GM23338 (cell line): Measurements from ENCODE around the gene CYP4F3. TPM values are rescaled to one million over a fixed set of nuclear protein-coding genes. Genes with fewer than 3 reads are reported as not detected.

Experiments used
- ATAC-seq: fragments of 200-7000 bp; cut with Tn5 transposase; 3 replicates; pipeline ENCODE4 v1.9.1; 2020
- DNase-seq: peaks from one replicate; pipeline ENCODE4 v3.0.0-alpha.2; 2015; ENCODE audit warnings: low spot score
- H2AFZ ChIP-seq: fragments of 200-600 bp; sonication (generic); 2 replicates; pipeline ENCODE4 v1.8.0; 2016; ENCODE audit warnings: antibody characterized with exemption, mild to moderate bottlenecking, moderate library complexity
- H3F3A ChIP-seq: fragments of 200-600 bp; sonication (generic); replicated peaks from 2 replicates; pipeline ENCODE4 v1.8.0; 2017; ENCODE audit warnings: antibody characterized with exemption, mixed run types, low read depth
- H3K27ac ChIP-seq: fragments of 200-600 bp; sonication (generic); 2 replicates; pipeline ENCODE4 v1.6.1; 2016; ENCODE audit warnings: low read depth
- H3K27me3 ChIP-seq: fragments of 200-600 bp; sonication (generic); 2 replicates; pipeline ENCODE4 v1.8.0; 2016; ENCODE audit warnings: mild to moderate bottlenecking, mixed run types, moderate library complexity; ENCODE audit not compliant: insufficient read depth
- H3K36me3 ChIP-seq: fragments of 200-600 bp; sonication (generic); 2 replicates; pipeline ENCODE4 v1.8.0; 2016; ENCODE audit warnings: mild to moderate bottlenecking; ENCODE audit not compliant: insufficient read depth
- H3K4me1 ChIP-seq: fragments of 200-600 bp; sonication (generic); 2 replicates; pipeline ENCODE4 v1.8.0; 2016; ENCODE audit warnings: mild to moderate bottlenecking, moderate library complexity; ENCODE audit not compliant: insufficient read depth
- H3K4me2 ChIP-seq: fragments of 200-600 bp; sonication (generic); 2 replicates; pipeline ENCODE4 v1.7.1; 2017; ENCODE audit warnings: mixed run types
- H3K4me3 ChIP-seq: fragments of 200-600 bp; sonication (generic); 2 replicates; pipeline ENCODE4 v1.6.1; 2016; ENCODE audit warnings: mixed run types
- H3K79me2 ChIP-seq: fragments of 200-600 bp; sonication (generic); replicated peaks from 2 replicates; pipeline ENCODE4 v1.8.0; 2017; ENCODE audit warnings: mild to moderate bottlenecking; ENCODE audit not compliant: insufficient read depth
- H3K9me2 ChIP-seq: fragments of 200-600 bp; sonication (generic); 2 replicates; pipeline ENCODE4 v1.8.0; 2017; ENCODE audit not compliant: insufficient read depth
- H4K20me1 ChIP-seq: fragments of 200-600 bp; sonication (generic); replicated peaks from 2 replicates; pipeline ENCODE4 v1.8.0; 2017; ENCODE audit warnings: mild to moderate bottlenecking; ENCODE audit not compliant: insufficient read depth
- H3K27ac Mint-ChIP-seq: 2 replicates; pipeline ENCODE4 v1.8.0; 2020; ENCODE audit warnings: inconsistent platforms, mild to moderate bottlenecking, moderate library complexity, mixed read lengths
- H3K27me3 Mint-ChIP-seq: 3 replicates; pipeline ENCODE4 v1.8.0; 2022; ENCODE audit warnings: low read depth, mild to moderate bottlenecking, moderate library complexity, mixed read lengths, inconsistent platforms; ENCODE audit not compliant: insufficient read depth, poor library complexity
- H3K36me3 Mint-ChIP-seq: 3 replicates; pipeline ENCODE4 v1.8.0; 2021; ENCODE audit warnings: low read depth, mild to moderate bottlenecking, inconsistent platforms, moderate library complexity, mixed read lengths
- H3K4me1 Mint-ChIP-seq: 3 replicates; pipeline ENCODE4 v1.8.0; 2020; ENCODE audit warnings: mild to moderate bottlenecking, inconsistent platforms, mixed read lengths
- H3K4me3 Mint-ChIP-seq: 3 replicates; pipeline ENCODE4 v1.8.0; 2021; ENCODE audit warnings: moderate library complexity, mild to moderate bottlenecking, inconsistent platforms, mixed read lengths
- H3K9me3 Mint-ChIP-seq: 3 replicates; pipeline ENCODE4 v1.8.0; 2020; ENCODE audit warnings: moderate library complexity, mild to moderate bottlenecking, inconsistent platforms, mixed read lengths
- CREB1 ChIP-seq: fragments of 250-450 bp; sonication (Bioruptor Pico); IDR thresholded peaks from 2 replicates; pipeline ENCODE4 v1.5.0; 2020; ENCODE audit warnings: low read depth, mild to moderate bottlenecking, moderate library complexity
- EZH2 ChIP-seq: fragments of 200-600 bp; sonication (generic); IDR thresholded peaks from one replicate; pipeline ENCODE4 v1.8.0; 2017; ENCODE audit warnings: antibody characterized with exemption, mild to moderate bottlenecking, low read depth; ENCODE audit not compliant: unreplicated experiment
- EZH2phosphoT487 ChIP-seq: fragments of 200-600 bp; sonication (generic); IDR thresholded peaks from one replicate; pipeline ENCODE4 v1.8.1; 2018; ENCODE audit warnings: antibody characterized with exemption; ENCODE audit not compliant: unreplicated experiment
- JUNB ChIP-seq: IDR thresholded peaks from one replicate; pipeline ENCODE4 v1.6.1; 2016; ENCODE audit warnings: antibody characterized with exemption; ENCODE audit not compliant: unreplicated experiment
- NANOG ChIP-seq: IDR thresholded peaks from 2 replicates; pipeline ENCODE4 v1.6.1; 2016; ENCODE audit warnings: antibody characterized with exemption, borderline replicate concordance
- POLR2AphosphoS5 ChIP-seq: IDR thresholded peaks from 2 replicates; pipeline ENCODE4 v1.6.1; 2016; ENCODE audit warnings: antibody characterized with exemption, low read depth
- STAT1 ChIP-seq: IDR thresholded peaks from one replicate; pipeline ENCODE4 v1.6.1; 2016; ENCODE audit warnings: antibody characterized with exemption; ENCODE audit not compliant: unreplicated experiment
- ZNF114 ChIP-seq: fragments of 250-450 bp; sonication (Bioruptor Pico); IDR thresholded peaks from 2 replicates; pipeline ENCODE4 v1.5.0; 2020; ENCODE audit warnings: mild to moderate bottlenecking, moderate library complexity
- ZNF331 ChIP-seq: fragments of 250-450 bp; sonication (Bioruptor Pico); IDR thresholded peaks from 2 replicates; pipeline ENCODE4 v1.5.0; 2020; ENCODE audit warnings: low read depth, mild to moderate bottlenecking, moderate library complexity
- polyA plus RNA-seq: library from polyadenylated mRNA; unstranded; fragments of >200 nt; fragmentation: Nextera tagmentation; extraction: Ambion mirVana; gene quantifications from 2 replicates; pipeline ENCODE4 v1.2.1, GENCODE V29; 2016
- total RNA-seq: library from RNA; depleted of rRNA; stranded (reverse); fragments of >200 nt; shearing (Covaris generic); gene quantifications from 2 replicates; pipeline ENCODE4 v1.2.3, GENCODE V29; 2014
- TF ChIP-seq, protein P1 (sequence below): fragments of 250-450 bp; sonication (Bioruptor Pico); IDR thresholded peaks from 2 replicates; pipeline ENCODE4 v1.5.0; 2020; ENCODE audit warnings: mild to moderate bottlenecking, moderate library complexity
- TF ChIP-seq, protein P2 (sequence below), 2 experiments: fragments of 200-600 bp in 1 of 2; sonication (generic) in 1 of 2; conservative IDR thresholded peaks; 2 replicates each; pipeline versions ENCODE4 v1.5.1 to v1.6.1; 2016 to 2017; ENCODE audit warnings: antibody characterized with exemption in 2 of 2, low read depth in 2 of 2, mild to moderate bottlenecking in 2 of 2, moderate library complexity in 1 of 2
- TF ChIP-seq, protein P3 (sequence below): IDR thresholded peaks from 2 replicates; pipeline ENCODE4 v1.6.1; 2016; ENCODE audit warnings: antibody characterized with exemption
- TF ChIP-seq, protein P4 (sequence below): IDR thresholded peaks from one replicate; pipeline ENCODE4 v1.6.1; 2018; ENCODE audit warnings: antibody characterized with exemption; ENCODE audit not compliant: unreplicated experiment

Gene CYP4F3
- total and polyA plus RNA-seq, 2 experiments from 2014 or later = not detected

DNA sequence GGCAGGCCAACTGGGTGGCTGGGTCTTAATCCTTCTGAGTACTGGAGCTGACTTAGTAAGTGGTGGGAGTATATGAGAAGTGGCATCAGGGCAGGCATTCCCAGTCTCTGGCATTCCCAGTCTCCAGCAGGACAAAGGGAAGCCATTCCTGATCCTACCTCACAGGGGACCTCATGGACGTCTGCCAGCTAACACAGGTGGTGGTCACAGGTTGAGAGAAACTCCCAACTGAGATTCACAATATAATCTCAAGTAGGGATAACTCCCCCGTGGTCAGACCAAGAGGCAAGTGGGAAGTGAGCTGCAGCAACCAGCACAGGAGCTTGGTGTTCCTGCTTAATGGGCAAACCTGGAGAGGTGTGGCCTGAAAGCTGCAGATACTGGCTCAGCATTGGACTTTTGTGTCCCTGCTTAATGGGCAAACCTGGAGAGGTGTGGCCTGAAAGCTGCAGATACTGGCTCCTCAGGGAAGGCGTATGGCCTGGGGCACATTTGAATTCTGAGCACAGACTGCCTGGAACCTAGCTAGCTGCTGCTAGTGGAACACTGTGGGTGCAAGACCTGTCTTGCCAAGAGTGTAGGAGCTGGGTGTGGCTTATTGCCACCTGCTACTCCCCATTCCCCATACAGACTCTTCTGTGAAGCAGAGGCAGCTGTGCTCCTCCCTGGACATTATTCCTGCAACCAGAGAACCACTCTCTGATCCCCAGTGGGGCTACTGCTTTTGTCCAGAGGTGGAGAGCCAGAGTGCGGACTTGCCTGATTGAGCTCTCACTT lies 61.2 kb downstream of the CYP4F3 start:
- Mint-ChIP-seq H3K27me3 (no peaks in the 10 kb centered on the region), H3K27ac (no peak overlapping the region), H3K36me3 (peaks cover 19% of the 10 kb centered on the region), H3K4me1 (no peaks in the 10 kb centered on the region), H3K4me3 (no peak overlapping the region), H3K9me3 (peaks cover 89% of the 10 kb centered on the region)
- no peak overlapping the region for H3K27ac ChIP-seq
- peaks cover 5% of the 10 kb centered on the region; the same call in 1 of the 2 replicates for H3K36me3 ChIP-seq
- no peaks in the 10 kb centered on the region for H3F3A ChIP-seq
- no peaks in the 10 kb centered on the region for H3K4me1 ChIP-seq
- H3K9me2 ChIP-seq = no peaks in the 10 kb centered on the region
- no peak overlapping the region for H3K4me2 ChIP-seq
- TF ChIP-seq, protein P1, sequence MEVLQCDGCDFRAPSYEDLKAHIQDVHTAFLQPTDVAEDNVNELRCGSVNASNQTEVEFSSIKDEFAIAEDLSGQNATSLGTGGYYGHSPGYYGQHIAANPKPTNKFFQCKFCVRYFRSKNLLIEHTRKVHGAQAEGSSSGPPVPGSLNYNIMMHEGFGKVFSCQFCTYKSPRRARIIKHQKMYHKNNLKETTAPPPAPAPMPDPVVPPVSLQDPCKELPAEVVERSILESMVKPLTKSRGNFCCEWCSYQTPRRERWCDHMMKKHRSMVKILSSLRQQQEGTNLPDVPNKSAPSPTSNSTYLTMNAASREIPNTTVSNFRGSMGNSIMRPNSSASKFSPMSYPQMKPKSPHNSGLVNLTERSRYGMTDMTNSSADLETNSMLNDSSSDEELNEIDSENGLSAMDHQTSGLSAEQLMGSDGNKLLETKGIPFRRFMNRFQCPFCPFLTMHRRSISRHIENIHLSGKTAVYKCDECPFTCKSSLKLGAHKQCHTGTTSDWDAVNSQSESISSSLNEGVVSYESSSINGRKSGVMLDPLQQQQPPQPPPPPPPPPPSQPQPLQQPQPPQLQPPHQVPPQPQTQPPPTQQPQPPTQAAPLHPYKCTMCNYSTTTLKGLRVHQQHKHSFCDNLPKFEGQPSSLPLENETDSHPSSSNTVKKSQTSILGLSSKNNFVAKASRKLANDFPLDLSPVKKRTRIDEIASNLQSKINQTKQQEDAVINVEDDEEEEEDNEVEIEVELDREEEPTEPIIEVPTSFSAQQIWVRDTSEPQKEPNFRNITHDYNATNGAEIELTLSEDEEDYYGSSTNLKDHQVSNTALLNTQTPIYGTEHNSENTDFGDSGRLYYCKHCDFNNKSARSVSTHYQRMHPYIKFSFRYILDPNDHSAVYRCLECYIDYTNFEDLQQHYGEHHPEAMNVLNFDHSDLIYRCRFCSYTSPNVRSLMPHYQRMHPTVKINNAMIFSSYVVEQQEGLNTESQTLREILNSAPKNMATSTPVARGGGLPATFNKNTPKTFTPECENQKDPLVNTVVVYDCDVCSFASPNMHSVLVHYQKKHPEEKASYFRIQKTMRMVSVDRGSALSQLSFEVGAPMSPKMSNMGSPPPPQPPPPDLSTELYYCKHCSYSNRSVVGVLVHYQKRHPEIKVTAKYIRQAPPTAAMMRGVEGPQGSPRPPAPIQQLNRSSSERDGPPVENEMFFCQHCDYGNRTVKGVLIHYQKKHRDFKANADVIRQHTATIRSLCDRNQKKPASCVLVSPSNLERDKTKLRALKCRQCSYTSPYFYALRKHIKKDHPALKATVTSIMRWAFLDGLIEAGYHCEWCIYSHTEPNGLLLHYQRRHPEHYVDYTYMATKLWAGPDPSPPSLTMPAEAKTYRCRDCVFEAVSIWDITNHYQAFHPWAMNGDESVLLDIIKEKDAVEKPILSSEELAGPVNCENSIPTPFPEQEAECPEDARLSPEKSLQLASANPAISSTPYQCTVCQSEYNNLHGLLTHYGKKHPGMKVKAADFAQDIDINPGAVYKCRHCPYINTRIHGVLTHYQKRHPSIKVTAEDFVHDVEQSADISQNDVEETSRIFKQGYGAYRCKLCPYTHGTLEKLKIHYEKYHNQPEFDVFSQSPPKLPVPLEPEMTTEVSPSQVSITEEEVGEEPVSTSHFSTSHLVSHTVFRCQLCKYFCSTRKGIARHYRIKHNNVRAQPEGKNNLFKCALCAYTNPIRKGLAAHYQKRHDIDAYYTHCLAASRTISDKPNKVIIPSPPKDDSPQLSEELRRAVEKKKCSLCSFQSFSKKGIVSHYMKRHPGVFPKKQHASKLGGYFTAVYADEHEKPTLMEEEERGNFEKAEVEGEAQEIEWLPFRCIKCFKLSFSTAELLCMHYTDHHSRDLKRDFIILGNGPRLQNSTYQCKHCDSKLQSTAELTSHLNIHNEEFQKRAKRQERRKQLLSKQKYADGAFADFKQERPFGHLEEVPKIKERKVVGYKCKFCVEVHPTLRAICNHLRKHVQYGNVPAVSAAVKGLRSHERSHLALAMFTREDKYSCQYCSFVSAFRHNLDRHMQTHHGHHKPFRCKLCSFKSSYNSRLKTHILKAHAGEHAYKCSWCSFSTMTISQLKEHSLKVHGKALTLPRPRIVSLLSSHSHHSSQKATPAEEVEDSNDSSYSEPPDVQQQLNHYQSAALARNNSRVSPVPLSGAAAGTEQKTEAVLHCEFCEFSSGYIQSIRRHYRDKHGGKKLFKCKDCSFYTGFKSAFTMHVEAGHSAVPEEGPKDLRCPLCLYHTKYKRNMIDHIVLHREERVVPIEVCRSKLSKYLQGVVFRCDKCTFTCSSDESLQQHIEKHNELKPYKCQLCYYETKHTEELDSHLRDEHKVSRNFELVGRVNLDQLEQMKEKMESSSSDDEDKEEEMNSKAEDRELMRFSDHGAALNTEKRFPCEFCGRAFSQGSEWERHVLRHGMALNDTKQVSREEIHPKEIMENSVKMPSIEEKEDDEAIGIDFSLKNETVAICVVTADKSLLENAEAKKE (CRISPR knock-in tag) = no peak
- no peak for TF ChIP-seq POLR2AphosphoS5
- TF ChIP-seq, protein P2, sequence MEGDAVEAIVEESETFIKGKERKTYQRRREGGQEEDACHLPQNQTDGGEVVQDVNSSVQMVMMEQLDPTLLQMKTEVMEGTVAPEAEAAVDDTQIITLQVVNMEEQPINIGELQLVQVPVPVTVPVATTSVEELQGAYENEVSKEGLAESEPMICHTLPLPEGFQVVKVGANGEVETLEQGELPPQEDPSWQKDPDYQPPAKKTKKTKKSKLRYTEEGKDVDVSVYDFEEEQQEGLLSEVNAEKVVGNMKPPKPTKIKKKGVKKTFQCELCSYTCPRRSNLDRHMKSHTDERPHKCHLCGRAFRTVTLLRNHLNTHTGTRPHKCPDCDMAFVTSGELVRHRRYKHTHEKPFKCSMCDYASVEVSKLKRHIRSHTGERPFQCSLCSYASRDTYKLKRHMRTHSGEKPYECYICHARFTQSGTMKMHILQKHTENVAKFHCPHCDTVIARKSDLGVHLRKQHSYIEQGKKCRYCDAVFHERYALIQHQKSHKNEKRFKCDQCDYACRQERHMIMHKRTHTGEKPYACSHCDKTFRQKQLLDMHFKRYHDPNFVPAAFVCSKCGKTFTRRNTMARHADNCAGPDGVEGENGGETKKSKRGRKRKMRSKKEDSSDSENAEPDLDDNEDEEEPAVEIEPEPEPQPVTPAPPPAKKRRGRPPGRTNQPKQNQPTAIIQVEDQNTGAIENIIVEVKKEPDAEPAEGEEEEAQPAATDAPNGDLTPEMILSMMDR (conservative IDR thresholded peaks at IDR 0.05; ENCODE audit: low read depth in 2 of 2) = no peak
- TF ChIP-seq, protein P3, sequence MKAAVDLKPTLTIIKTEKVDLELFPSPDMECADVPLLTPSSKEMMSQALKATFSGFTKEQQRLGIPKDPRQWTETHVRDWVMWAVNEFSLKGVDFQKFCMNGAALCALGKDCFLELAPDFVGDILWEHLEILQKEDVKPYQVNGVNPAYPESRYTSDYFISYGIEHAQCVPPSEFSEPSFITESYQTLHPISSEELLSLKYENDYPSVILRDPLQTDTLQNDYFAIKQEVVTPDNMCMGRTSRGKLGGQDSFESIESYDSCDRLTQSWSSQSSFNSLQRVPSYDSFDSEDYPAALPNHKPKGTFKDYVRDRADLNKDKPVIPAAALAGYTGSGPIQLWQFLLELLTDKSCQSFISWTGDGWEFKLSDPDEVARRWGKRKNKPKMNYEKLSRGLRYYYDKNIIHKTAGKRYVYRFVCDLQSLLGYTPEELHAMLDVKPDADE = no peak
- no peak for TF ChIP-seq ZNF114 (CRISPR knock-in tag)
- TF ChIP-seq CREB1 = no peak
- TF ChIP-seq EZH2phosphoT487 = no peak
- no peak for TF ChIP-seq ZNF331 (CRISPR knock-in tag)
- TF ChIP-seq, protein P4, sequence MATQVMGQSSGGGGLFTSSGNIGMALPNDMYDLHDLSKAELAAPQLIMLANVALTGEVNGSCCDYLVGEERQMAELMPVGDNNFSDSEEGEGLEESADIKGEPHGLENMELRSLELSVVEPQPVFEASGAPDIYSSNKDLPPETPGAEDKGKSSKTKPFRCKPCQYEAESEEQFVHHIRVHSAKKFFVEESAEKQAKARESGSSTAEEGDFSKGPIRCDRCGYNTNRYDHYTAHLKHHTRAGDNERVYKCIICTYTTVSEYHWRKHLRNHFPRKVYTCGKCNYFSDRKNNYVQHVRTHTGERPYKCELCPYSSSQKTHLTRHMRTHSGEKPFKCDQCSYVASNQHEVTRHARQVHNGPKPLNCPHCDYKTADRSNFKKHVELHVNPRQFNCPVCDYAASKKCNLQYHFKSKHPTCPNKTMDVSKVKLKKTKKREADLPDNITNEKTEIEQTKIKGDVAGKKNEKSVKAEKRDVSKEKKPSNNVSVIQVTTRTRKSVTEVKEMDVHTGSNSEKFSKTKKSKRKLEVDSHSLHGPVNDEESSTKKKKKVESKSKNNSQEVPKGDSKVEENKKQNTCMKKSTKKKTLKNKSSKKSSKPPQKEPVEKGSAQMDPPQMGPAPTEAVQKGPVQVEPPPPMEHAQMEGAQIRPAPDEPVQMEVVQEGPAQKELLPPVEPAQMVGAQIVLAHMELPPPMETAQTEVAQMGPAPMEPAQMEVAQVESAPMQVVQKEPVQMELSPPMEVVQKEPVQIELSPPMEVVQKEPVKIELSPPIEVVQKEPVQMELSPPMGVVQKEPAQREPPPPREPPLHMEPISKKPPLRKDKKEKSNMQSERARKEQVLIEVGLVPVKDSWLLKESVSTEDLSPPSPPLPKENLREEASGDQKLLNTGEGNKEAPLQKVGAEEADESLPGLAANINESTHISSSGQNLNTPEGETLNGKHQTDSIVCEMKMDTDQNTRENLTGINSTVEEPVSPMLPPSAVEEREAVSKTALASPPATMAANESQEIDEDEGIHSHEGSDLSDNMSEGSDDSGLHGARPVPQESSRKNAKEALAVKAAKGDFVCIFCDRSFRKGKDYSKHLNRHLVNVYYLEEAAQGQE = no peak
- TF ChIP-seq STAT1 = no peak
- no peak for TF ChIP-seq JUNB
- TF ChIP-seq NANOG = no peak
- no peak for TF ChIP-seq EZH2
- no peaks in the 10 kb centered on the region for H3K79me2 ChIP-seq
- no peaks in the 10 kb centered on the region for H4K20me1 ChIP-seq
- DNase-seq (no peak), ATAC-seq (no peak)
- H3K4me3 ChIP-seq = no peak overlapping the region
- no peak overlapping the region for H2AFZ ChIP-seq
- no peaks in the 10 kb centered on the region for H3K27me3 ChIP-seq
